Gastrocnemius medialis (tissue), 4 donors: ENCODE measurements around the gene POGLUT2.

Experiments
- POLR2A ChIP-seq, 2 donors: fragments of 450-650 bp; IDR thresholded peaks; one replicate each; pipeline ENCODE4 v1.6.1; 2017; ENCODE audit warnings: antibody characterized with exemption in 2 of 2, mild to moderate bottlenecking in 2 of 2, moderate library complexity in 2 of 2
- TF ChIP-seq, protein P1 (sequence below), 5 experiments: fragments of 450-650 bp in 3 of 5; fragments of 200-600 bp in 2 of 5; sonication (generic) in 2 of 5; IDR thresholded peaks in 4 of 5; conservative IDR thresholded peaks in 1 of 5; 1 replicate in 4 of 5; 2 replicates in 1 of 5; pipeline ENCODE4 v1.5.1; 2016 to 2019; ENCODE audit warnings: antibody characterized with exemption in 5 of 5, mild to moderate bottlenecking in 3 of 5, moderate library complexity in 3 of 5

DNA sequence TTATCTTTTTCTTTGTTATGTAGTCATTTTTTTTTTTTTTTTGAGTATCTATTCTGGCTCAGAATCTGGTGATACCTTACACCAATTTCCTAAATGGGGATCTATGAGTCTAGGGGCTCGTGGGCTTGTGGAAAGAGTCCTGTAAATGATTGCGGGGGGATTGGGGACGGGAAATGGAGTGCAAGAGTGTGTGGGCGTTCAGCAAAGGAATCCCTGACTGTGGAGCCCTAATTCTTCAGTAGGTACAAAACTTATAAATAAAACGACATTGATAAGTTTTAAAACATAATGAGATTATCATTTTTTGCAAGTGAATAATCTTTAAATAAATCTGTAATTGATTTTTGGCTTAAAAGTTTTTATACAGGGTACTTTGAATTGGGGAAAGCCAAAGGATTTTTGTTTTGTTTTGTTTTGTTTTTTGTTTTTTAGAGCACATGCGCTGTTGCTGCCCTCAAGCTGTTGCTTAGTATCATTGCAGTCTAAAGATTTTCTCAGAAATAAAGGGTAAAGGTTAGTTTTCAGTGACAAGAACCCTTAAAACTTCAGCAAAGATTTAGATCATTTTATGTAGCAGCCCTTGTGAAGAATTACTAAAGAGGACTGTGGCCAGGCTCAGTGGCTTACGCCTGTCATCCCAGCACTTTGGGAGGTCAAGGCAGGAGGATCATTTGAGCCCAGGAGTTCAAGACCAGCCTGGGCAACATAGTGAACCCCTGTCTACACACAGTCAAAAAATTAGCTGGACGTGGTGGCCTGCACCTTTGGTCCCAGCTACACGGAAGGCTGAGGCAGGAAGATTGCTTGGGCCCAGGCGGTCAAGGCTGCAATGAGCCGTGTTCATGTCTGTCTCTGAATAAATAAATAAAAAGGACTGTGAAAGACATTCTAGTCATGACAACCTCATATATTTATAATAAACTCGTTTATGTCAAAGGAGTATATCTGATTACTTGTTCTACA, 48.8 kb upstream of the POGLUT2 start:
- TF ChIP-seq, protein P1, sequence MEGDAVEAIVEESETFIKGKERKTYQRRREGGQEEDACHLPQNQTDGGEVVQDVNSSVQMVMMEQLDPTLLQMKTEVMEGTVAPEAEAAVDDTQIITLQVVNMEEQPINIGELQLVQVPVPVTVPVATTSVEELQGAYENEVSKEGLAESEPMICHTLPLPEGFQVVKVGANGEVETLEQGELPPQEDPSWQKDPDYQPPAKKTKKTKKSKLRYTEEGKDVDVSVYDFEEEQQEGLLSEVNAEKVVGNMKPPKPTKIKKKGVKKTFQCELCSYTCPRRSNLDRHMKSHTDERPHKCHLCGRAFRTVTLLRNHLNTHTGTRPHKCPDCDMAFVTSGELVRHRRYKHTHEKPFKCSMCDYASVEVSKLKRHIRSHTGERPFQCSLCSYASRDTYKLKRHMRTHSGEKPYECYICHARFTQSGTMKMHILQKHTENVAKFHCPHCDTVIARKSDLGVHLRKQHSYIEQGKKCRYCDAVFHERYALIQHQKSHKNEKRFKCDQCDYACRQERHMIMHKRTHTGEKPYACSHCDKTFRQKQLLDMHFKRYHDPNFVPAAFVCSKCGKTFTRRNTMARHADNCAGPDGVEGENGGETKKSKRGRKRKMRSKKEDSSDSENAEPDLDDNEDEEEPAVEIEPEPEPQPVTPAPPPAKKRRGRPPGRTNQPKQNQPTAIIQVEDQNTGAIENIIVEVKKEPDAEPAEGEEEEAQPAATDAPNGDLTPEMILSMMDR (IDR thresholded peaks at IDR 0.05 in 4 of 5, conservative IDR thresholded peaks at IDR 0.05 in 1 of 5): peak in 4 of 5 experiments; percentile 45 to 77 (median 71)
- TF ChIP-seq POLR2A (IDR thresholded peaks at IDR 0.05): no peak
